ENCODE measurements around the gene RPL7A.
"Not testable (repeated sequence)": the region's sequence is repeated elsewhere in the genome, so short reads cannot be mapped to it uniquely, and the experiment has no call there.

GRCh38 chr9:133327021-133327420 is 21.0 kb upstream of the RPL7A start:
- not testable (repeated sequence) for TF ChIP-seq CTCF, POLR2A (IDR thresholded peaks at IDR 0.05)
